ENCODE measurements around the gene LRRC45. TPM values are rescaled to one million over a fixed set of nuclear protein-coding genes. Genes with fewer than 3 reads are reported as not detected.
"Not testable (repeated sequence)": the region's sequence is repeated elsewhere in the genome, so short reads cannot be mapped to it uniquely, and the experiment has no call there.

LRRC45 gene
- polyA plus RNA-seq: 10 to 100 TPM; 10.6 to 17.2 TPM

DNA sequence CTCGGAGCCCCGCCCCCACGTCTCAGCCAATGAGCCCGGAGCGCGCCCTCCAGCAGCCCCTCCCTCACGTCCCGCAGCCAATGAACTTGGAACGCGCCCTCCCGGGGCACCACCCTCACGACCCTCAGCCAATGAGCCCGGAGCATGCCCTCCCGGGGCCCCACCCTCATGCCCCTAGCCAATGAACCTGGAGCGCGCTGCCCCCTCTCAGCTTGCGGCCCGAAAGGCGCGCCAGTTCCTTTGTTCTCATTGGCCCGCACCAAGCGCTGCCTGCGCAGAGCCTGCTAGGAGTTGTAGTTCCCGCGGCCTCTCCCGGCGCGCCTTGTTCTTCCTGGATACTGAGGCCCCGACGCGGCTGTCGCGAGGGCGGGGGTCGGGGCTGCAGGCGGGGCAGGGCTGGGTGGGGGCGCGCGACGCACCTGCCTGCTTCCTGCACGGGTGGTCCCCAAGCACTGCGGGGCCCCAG lies at the start of gene LRRC45:
TSS of gene LRRC45 (plus strand) at position 325 of the 466 bp plus-strand sequence. CDS start 339 bp downstream, outside the sequence.
- H3K4me3 ChIP-seq (ENCODE audit: low read depth in 1 of 2, low read length in 2 of 2): peak within 1 kb of the TSS; percentile 82 to 93
- no peaks in the 10 kb centered on the region for H3K9me3 ChIP-seq (ENCODE audit: control insufficient read depth in 2 of 2, insufficient read depth in 1 of 2, low read depth in 1 of 2, low read length in 1 of 2)
- H3K4me1 ChIP-seq (ENCODE audit: control insufficient read depth in 2 of 2, insufficient read depth in 2 of 2, low read length in 1 of 2): peaks cover 2 to 23% of the 10 kb centered on the region in 2 donors
- 0 to 1% methylated on average over 35 to 42 of the region's 42 CpGs for WGBS, 2 donors
- peaks cover 0 to 8% of the 10 kb centered on the region in 2 donors for H3K36me3 ChIP-seq (ENCODE audit: control insufficient read depth in 2 of 2, insufficient read depth in 2 of 2, low read length in 1 of 2)
- H3K27me3 ChIP-seq (ENCODE audit: control insufficient read depth in 1 of 2, insufficient read depth in 2 of 2, low read length in 2 of 2): no peaks in the 10 kb centered on the region
- peak within 1 kb of the TSS; percentile 68 to 78 for H3K27ac ChIP-seq (ENCODE audit: low read depth in 2 of 2, low read length in 1 of 2)

DNA sequence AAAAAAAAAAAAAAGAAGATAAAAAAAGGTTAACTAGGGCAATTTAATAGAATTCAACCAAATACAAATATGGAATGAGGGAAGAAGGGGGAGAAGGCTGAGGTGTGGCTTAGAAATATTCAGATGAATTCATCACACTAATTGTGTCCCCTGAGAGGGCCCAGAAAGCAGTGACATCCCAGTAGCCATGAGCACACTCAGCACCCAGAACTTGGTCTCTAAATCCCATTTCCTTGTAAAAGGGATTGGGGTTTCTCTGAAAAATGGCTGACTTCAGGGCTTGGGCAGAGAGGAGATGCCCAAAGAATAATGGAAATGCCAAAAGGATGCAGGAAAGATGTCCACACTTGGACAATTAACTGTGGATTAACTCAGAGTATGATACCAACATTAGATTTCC lies 49.7 kb upstream of the LRRC45 start:
- H3K4me3 ChIP-seq (ENCODE audit: low read depth in 1 of 2, low read length in 2 of 2): no peak overlapping the region
- peaks cover under 1 to 12% of the 10 kb centered on the region in 2 donors for H3K4me1 ChIP-seq (ENCODE audit: control insufficient read depth in 2 of 2, insufficient read depth in 2 of 2, low read length in 1 of 2)
- H3K27ac ChIP-seq (ENCODE audit: low read depth in 2 of 2, low read length in 1 of 2): no peak overlapping the region
- H3K36me3 ChIP-seq (ENCODE audit: control insufficient read depth in 2 of 2, insufficient read depth in 2 of 2, low read length in 1 of 2): no peaks in the 10 kb centered on the region
- no peaks in the 10 kb centered on the region for H3K9me3 ChIP-seq (ENCODE audit: control insufficient read depth in 2 of 2, insufficient read depth in 1 of 2, low read depth in 1 of 2, low read length in 1 of 2)
- no peaks in the 10 kb centered on the region for H3K27me3 ChIP-seq (ENCODE audit: control insufficient read depth in 1 of 2, insufficient read depth in 2 of 2, low read length in 2 of 2)

DNA sequence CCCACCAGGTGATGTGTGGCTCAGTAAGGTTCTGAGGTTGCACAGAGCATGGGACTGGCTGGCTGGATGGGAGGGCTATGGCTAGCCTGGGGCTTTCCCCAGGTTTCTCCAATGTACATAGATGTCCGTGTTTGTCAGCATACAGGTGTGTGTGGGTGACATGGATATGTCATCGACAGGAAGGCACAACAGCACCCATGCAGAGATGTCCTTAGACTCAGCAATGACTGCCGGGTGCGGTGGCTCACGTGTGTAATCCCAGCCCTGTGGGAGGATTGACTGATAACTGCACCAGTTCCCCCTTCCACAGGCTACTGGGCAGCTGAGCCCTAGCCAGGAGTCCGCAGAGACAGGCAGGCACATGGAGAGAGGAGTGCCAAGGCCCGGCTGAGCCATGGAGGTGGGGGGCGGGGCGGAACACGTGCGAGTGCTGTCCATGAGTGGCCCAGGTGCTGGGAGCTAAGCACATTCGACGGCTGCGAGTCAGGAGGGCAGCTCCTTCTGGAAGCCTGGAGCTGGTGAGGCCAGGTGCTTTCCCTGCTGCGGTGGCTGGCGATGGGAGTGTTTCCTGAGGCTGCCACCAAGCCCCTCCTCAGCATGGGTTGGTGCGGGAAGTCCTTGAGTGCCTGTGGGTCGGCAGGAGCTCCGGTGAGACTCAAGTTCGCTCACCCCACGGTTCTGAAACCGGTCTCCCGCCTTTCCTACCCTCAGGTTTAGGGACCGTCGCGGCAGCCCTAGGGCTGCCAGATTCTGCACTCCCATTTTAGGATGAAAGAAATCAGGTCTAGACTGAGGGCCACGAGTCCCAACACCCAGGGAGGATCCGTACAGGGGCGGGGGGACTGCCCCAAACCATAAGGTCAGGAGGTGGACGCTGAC lies 46.5 kb upstream of the LRRC45 start:
- peak overlapping the region; percentile 59 to 82 for H3K4me3 ChIP-seq (ENCODE audit: low read depth in 1 of 2, low read length in 2 of 2)
- 24 to 29% methylated on average over 28 to 30 of the region's 30 CpGs for WGBS, 2 donors
- no peaks in the 10 kb centered on the region for H3K27me3 ChIP-seq (ENCODE audit: control insufficient read depth in 1 of 2, insufficient read depth in 2 of 2, low read length in 2 of 2)
- H3K36me3 ChIP-seq (ENCODE audit: control insufficient read depth in 2 of 2, insufficient read depth in 2 of 2, low read length in 1 of 2): no peaks in the 10 kb centered on the region
- H3K4me1 ChIP-seq (ENCODE audit: control insufficient read depth in 2 of 2, insufficient read depth in 2 of 2, low read length in 1 of 2): peaks cover 3 to 14% of the 10 kb centered on the region in 2 donors
- H3K27ac ChIP-seq (ENCODE audit: low read depth in 2 of 2, low read length in 1 of 2): peak overlapping the region; percentile 85 to 86
- no peaks in the 10 kb centered on the region for H3K9me3 ChIP-seq (ENCODE audit: control insufficient read depth in 2 of 2, insufficient read depth in 1 of 2, low read depth in 1 of 2, low read length in 1 of 2)

DNA sequence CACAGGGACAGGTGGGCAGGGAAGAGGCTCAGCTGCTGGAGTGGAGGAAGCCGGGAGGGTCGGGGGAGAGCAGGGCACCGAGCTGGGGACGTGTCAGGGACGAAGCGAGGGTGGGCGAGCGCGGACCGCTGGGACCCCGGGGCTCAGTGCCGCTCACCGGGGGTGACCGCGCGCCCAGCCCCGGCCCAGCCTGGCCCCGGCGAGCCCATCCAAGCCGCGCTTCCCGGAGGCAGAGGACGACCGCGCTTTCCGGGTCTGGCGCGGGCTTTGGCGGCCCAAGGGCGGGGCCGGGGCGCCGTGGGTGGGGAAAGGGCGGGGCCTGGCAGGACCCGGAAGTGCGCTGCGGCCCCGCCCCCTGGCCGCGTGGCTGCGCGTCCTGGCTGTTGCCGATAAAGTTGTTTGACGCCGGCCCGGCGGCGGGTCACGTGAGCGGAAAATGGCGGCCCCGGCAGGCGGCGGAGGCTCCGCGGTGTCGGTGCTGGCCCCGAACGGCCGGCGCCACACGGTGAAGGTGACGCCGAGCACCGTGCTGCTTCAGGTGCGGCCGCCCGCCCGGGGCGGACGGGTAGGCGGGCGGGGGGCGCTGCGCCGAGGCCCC lies 45.8 kb upstream of the LRRC45 start, which contains the start of gene ASPSCR1:
TSS of gene ASPSCR1 (plus strand) at position 419 of the 598 bp plus-strand sequence. CDS start at position 437, 18 bp downstream.
- H3K27ac ChIP-seq (ENCODE audit: low read depth in 2 of 2, low read length in 1 of 2): peak within 1 kb of the TSS; percentile 86 to 88
- no peaks in the 10 kb centered on the region for H3K36me3 ChIP-seq (ENCODE audit: control insufficient read depth in 2 of 2, insufficient read depth in 2 of 2, low read length in 1 of 2)
- peak within 1 kb of the TSS; percentile 59 to 82 for H3K4me3 ChIP-seq (ENCODE audit: low read depth in 1 of 2, low read length in 2 of 2)
- H3K9me3 ChIP-seq (ENCODE audit: control insufficient read depth in 2 of 2, insufficient read depth in 1 of 2, low read depth in 1 of 2, low read length in 1 of 2): no peaks in the 10 kb centered on the region
- peaks cover 3 to 14% of the 10 kb centered on the region in 2 donors for H3K4me1 ChIP-seq (ENCODE audit: control insufficient read depth in 2 of 2, insufficient read depth in 2 of 2, low read length in 1 of 2)
- no peaks in the 10 kb centered on the region for H3K27me3 ChIP-seq (ENCODE audit: control insufficient read depth in 1 of 2, insufficient read depth in 2 of 2, low read length in 2 of 2)
- 1% methylated on average over 21 to 76 of the region's 76 CpGs for WGBS, 2 donors

DNA sequence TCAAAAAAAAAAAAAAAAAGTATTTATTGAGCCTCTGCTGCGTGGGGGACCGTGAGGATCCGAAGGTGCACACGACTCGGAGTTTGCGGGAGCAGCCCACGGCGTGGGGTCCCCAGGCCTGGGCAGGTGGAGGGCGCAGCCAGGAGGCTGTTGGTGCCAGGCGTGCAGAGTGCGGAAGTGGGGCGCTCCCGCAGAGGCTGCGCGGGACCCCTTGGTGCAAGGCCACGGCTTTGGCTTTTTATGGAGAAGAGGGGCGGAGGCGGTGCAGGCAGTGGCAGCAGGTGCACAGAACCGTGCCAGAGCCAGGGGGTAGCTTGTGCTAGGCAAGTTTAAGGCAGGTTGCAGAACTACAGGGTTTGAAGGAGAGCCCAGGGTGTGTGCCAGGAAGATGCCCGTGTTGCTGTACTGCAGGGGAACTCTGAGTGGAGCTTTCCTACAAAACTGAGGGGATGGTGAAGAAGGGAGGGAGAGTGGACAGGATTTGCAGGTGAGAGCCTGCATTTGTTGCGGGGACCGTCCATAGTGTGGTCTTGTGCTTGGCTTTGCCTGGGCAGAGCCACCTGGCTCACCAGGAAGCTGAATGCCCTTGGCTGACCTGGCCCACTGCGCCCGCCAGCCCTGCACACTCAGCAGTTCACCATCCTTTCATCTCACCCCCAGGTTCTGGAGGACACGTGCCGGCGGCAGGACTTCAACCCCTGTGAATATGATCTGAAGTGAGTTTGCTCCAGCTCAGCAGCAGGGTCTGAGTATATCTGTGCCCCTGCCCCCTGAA lies 44.4 kb upstream of the LRRC45 start:
- Histone ChIP-seq H3K4me1 (ENCODE audit: control insufficient read depth in 2 of 2, insufficient read depth in 2 of 2, low read length in 1 of 2) (peaks cover 3 to 18% of the 10 kb centered on the region in 2 donors), H3K9me3 (ENCODE audit: control insufficient read depth in 2 of 2, insufficient read depth in 1 of 2, low read depth in 1 of 2, low read length in 1 of 2) (no peaks in the 10 kb centered on the region), H3K27ac (ENCODE audit: low read depth in 2 of 2, low read length in 1 of 2) (no peak overlapping the region), H3K4me3 (ENCODE audit: low read depth in 1 of 2, low read length in 2 of 2) (no peak overlapping the region), H3K36me3 (ENCODE audit: control insufficient read depth in 2 of 2, insufficient read depth in 2 of 2, low read length in 1 of 2) (no peaks in the 10 kb centered on the region), H3K27me3 (ENCODE audit: control insufficient read depth in 1 of 2, insufficient read depth in 2 of 2, low read length in 2 of 2) (no peaks in the 10 kb centered on the region)
- 83 to 88% methylated on average over 27 of the region's 27 CpGs for whole genome bisulfite sequencing, 2 donors

DNA sequence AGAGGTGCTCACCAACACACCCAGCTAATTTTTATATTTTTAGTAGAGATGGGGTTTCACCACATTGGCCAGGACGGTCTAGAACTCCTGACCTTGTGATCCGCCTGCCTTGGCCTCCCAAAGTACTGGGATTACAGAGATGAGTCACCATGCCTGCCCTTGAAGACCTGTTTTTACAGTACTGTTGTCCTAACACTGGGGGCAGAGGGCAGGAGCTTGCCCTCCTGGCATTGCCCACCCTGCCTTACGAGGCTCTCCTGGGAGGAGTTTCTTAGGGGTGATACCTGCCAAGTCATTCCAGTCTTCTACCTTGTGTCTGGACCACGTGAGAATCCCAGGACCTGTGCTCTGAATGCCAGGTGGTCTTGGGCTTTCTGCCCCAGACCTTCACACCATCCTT lies 43.0 kb upstream of the LRRC45 start:
- Histone ChIP-seq H3K27ac (ENCODE audit: low read depth in 2 of 2, low read length in 1 of 2) (no peak overlapping the region), H3K4me1 (ENCODE audit: control insufficient read depth in 2 of 2, insufficient read depth in 2 of 2, low read length in 1 of 2) (peaks cover 3 to 18% of the 10 kb centered on the region in 2 donors), H3K36me3 (ENCODE audit: control insufficient read depth in 2 of 2, insufficient read depth in 2 of 2, low read length in 1 of 2) (peaks cover 1 to 6% of the 10 kb centered on the region in 2 donors), H3K27me3 (ENCODE audit: control insufficient read depth in 1 of 2, insufficient read depth in 2 of 2, low read length in 2 of 2) (no peaks in the 10 kb centered on the region), H3K4me3 (ENCODE audit: low read depth in 1 of 2, low read length in 2 of 2) (no peak overlapping the region), H3K9me3 (ENCODE audit: control insufficient read depth in 2 of 2, insufficient read depth in 1 of 2, low read depth in 1 of 2, low read length in 1 of 2) (no peaks in the 10 kb centered on the region)
- WGBS, 2 donors: 82 to 83% methylated on average over 4 of the region's 4 CpGs

DNA sequence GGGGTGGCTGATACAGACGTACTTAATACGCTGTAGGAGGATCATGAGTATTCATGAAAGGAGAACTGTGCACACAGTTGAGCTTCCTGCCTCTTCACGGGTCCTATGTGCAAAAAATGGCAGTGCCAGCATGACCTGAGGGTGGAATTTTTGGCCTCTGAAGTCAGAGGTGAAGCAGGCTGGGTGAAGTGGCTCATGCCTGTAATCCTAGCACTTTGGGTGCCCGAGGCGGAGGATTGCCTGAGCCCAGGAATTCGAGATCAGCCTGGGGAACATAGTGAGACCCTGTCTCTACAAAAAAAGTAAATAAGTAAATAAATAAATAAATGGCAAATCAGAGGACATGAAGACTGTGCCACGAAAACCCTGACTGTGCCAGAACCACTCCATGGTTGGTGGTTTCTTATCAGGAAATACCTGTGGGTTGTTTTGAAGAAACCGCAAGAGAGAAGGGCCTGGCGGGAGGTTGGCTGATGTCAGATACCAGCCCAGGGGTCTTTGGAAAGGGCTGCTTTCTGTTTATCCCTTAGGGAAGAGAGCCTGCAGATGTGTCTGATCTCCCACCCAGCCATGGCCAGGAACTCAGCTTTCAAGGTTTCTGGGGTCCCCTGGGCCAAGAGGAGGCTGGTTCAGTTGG lies 42.3 kb upstream of the LRRC45 start:
- no peak overlapping the region for H3K4me3 ChIP-seq (ENCODE audit: low read depth in 1 of 2, low read length in 2 of 2)
- no peaks in the 10 kb centered on the region for H3K27me3 ChIP-seq (ENCODE audit: control insufficient read depth in 1 of 2, insufficient read depth in 2 of 2, low read length in 2 of 2)
- no peaks in the 10 kb centered on the region for H3K9me3 ChIP-seq (ENCODE audit: control insufficient read depth in 2 of 2, insufficient read depth in 1 of 2, low read depth in 1 of 2, low read length in 1 of 2)
- WGBS, 2 donors: 68 to 80% methylated on average over 9 of the region's 9 CpGs
- peaks cover 3 to 18% of the 10 kb centered on the region in 2 donors for H3K4me1 ChIP-seq (ENCODE audit: control insufficient read depth in 2 of 2, insufficient read depth in 2 of 2, low read length in 1 of 2)
- no peak overlapping the region for H3K27ac ChIP-seq (ENCODE audit: low read depth in 2 of 2, low read length in 1 of 2)
- peaks cover 3 to 13% of the 10 kb centered on the region in 2 donors for H3K36me3 ChIP-seq (ENCODE audit: control insufficient read depth in 2 of 2, insufficient read depth in 2 of 2, low read length in 1 of 2)

GRCh38 chr17:81981511-81981910 lies 41.6 kb upstream of the LRRC45 start:
- WGBS, 2 donors: 94% methylated on average over 12 of the region's 12 CpGs
- H3K27ac ChIP-seq (ENCODE audit: low read depth in 2 of 2, low read length in 1 of 2); H3K27me3 ChIP-seq (ENCODE audit: control insufficient read depth in 1 of 2, insufficient read depth in 2 of 2, low read length in 2 of 2); H3K4me3 ChIP-seq (ENCODE audit: low read depth in 1 of 2, low read length in 2 of 2); H3K9me3 ChIP-seq (ENCODE audit: control insufficient read depth in 2 of 2, insufficient read depth in 1 of 2, low read depth in 1 of 2, low read length in 1 of 2): not testable (repeated sequence)
- Histone ChIP-seq H3K36me3 (ENCODE audit: control insufficient read depth in 2 of 2, insufficient read depth in 2 of 2, low read length in 1 of 2) (peaks cover 5 to 14% of the 10 kb centered on the region in 2 donors), H3K4me1 (ENCODE audit: control insufficient read depth in 2 of 2, insufficient read depth in 2 of 2, low read length in 1 of 2) (peaks cover 3 to 15% of the 10 kb centered on the region in 2 donors)

All from esophagus (tissue), 2 donors.